DND-41 (cell line): ENCODE data around the gene TTLL10.

Experiments
- ATAC-seq: fragments of 200-7000 bp; cut with Tn5 transposase; 3 replicates; pipeline ENCODE4 v1.9.1; 2021; ENCODE audit warnings: low read depth; ENCODE audit not compliant: insufficient read depth
- DNase-seq: peaks from one replicate; pipeline ENCODE4 v3.0.0-alpha.2; 2020
- H2AFZ ChIP-seq: 2 replicates; pipeline ENCODE4 v1.6.0; 2012; ENCODE audit warnings: low read depth, low read length
- H3K27ac ChIP-seq: 2 replicates; pipeline ENCODE4 v1.5.1; 2012; ENCODE audit warnings: low read length, inconsistent platforms
- H3K27me3 ChIP-seq: fragments of 200-600 bp; sonication (generic); 2 replicates; pipeline ENCODE4 v1.6.0; 2012; ENCODE audit warnings: low read length, mild to moderate bottlenecking, inconsistent platforms; ENCODE audit not compliant: insufficient read depth, poor library complexity
- H3K36me3 ChIP-seq: 2 replicates; pipeline ENCODE4 v1.5.1; 2012; ENCODE audit warnings: low read length, inconsistent platforms; ENCODE audit not compliant: insufficient read depth
- H3K4me1 ChIP-seq: 2 replicates; pipeline ENCODE4 v1.5.1; 2012; ENCODE audit warnings: mild to moderate bottlenecking, low read length; ENCODE audit not compliant: insufficient read depth
- H3K4me2 ChIP-seq: 2 replicates; pipeline ENCODE4 v1.6.0; 2012; ENCODE audit warnings: mild to moderate bottlenecking, moderate library complexity, low read length, inconsistent platforms; ENCODE audit not compliant: insufficient read depth
- H3K4me3 ChIP-seq, 2 experiments: fragments of 200-600 bp in 1 of 2; shearing (Covaris generic) in 1 of 2; 2 replicates each; pipeline ENCODE4 v1.5.1; 2012 to 2016; ENCODE audit warnings: inconsistent platforms in 2 of 2, low read length in 2 of 2, mild to moderate bottlenecking in 2 of 2, low read depth in 1 of 2, moderate library complexity in 1 of 2
- H3K79me2 ChIP-seq: 2 replicates; pipeline ENCODE4 v1.6.0; 2012; ENCODE audit warnings: low read length, inconsistent platforms; ENCODE audit not compliant: insufficient read depth
- H3K9ac ChIP-seq: 2 replicates; pipeline ENCODE4 v1.6.0; 2012; ENCODE audit warnings: low read depth, mild to moderate bottlenecking, inconsistent platforms, low read length, moderate library complexity
- H3K9me3 ChIP-seq: 2 replicates; pipeline ENCODE4 v1.5.1; 2012; ENCODE audit warnings: low read length, moderate library complexity, mild to moderate bottlenecking, inconsistent platforms; ENCODE audit not compliant: insufficient read depth, severe bottlenecking
- H4K20me1 ChIP-seq: 2 replicates; pipeline ENCODE4 v1.6.0; 2012; ENCODE audit warnings: low read length; ENCODE audit not compliant: insufficient read depth
- EZH2 ChIP-seq: IDR thresholded peaks from 3 replicates; pipeline ENCODE4 v1.6.1; 2012; ENCODE audit warnings: borderline replicate concordance, low read depth, mild to moderate bottlenecking, moderate library complexity, low read length, inconsistent platforms; ENCODE audit not compliant: severe bottlenecking
- TF ChIP-seq, protein P1 (sequence below): IDR thresholded peaks from 2 replicates; pipeline ENCODE4 v1.5.1; 2012; ENCODE audit warnings: borderline replicate concordance, low read length, moderate library complexity, mild to moderate bottlenecking; ENCODE audit not compliant: poor library complexity, severe bottlenecking; ENCODE audit errors: extremely low read depth

Gene TTLL10

DNA sequence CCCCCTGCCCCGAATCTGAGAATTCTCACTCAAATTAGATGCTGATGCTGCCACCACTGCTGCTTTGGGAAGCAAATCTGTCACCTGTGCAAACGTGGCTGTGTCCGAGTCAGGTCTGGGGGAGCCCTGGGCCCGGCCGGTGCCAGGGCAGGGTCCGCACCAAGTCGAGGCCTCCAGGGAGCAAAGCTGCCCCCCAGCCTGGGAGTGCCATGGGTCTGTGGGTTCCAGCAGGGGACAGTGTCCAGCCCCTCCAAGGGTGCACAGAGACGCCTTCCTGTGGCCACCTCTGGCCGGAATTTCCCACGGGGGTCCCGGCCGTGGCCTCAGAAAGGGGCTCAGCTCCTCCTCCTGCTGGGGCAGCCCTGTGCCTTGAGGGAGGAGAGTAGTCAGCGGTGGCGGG, 27.7 kb upstream of the TTLL10 start:
- TF ChIP-seq, protein P1, sequence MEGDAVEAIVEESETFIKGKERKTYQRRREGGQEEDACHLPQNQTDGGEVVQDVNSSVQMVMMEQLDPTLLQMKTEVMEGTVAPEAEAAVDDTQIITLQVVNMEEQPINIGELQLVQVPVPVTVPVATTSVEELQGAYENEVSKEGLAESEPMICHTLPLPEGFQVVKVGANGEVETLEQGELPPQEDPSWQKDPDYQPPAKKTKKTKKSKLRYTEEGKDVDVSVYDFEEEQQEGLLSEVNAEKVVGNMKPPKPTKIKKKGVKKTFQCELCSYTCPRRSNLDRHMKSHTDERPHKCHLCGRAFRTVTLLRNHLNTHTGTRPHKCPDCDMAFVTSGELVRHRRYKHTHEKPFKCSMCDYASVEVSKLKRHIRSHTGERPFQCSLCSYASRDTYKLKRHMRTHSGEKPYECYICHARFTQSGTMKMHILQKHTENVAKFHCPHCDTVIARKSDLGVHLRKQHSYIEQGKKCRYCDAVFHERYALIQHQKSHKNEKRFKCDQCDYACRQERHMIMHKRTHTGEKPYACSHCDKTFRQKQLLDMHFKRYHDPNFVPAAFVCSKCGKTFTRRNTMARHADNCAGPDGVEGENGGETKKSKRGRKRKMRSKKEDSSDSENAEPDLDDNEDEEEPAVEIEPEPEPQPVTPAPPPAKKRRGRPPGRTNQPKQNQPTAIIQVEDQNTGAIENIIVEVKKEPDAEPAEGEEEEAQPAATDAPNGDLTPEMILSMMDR = no peak
- no peak for TF ChIP-seq EZH2
- H3K9me3 ChIP-seq = no peaks in the 10 kb centered on the region
- H3K4me3 ChIP-seq = no peak overlapping the region
- H3K4me1 ChIP-seq = no peaks in the 10 kb centered on the region
- H3K27ac ChIP-seq = no peak overlapping the region
- H3K79me2 ChIP-seq = no peaks in the 10 kb centered on the region
- peaks cover 3% of the 10 kb centered on the region for H4K20me1 ChIP-seq
- no peaks in the 10 kb centered on the region for H3K36me3 ChIP-seq
- no peak overlapping the region for H3K9ac ChIP-seq
- H2AFZ ChIP-seq = no peak overlapping the region
- DNase-seq = no peak
- H3K27me3 ChIP-seq = no peaks in the 10 kb centered on the region
- H3K4me2 ChIP-seq = no peak overlapping the region
- no peak for ATAC-seq

DNA sequence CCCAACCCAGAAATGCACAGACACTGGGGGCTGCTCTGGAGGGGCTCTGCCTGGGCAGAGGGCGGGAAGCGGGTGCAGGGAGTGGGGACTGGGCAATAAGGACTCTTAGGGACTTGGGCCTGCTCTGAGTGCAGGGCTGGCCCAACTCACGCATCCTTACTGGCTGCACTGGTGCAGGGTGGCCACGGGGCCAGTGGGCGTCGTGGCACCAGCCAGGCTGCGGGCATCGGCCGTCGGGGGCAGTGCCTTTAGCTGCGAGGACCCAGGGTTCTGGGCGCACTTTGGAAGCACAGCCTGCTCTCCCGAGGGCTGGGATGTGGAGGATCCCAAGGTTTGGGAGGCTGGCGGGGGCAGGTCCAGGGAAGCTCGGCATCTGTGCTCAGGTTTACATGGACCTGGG, 27.1 kb upstream of the TTLL10 start:
- Histone ChIP-seq H3K79me2 (no peaks in the 10 kb centered on the region), H3K36me3 (no peaks in the 10 kb centered on the region), H3K4me3 (no peak overlapping the region), H3K27ac (no peak overlapping the region), H3K4me2 (no peak overlapping the region), H3K4me1 (no peaks in the 10 kb centered on the region), H3K9ac (no peak overlapping the region), H3K27me3 (no peaks in the 10 kb centered on the region), H3K9me3 (no peaks in the 10 kb centered on the region), H4K20me1 (peaks cover 3% of the 10 kb centered on the region), H2AFZ (no peak overlapping the region)
- no peak for TF ChIP-seq EZH2
- TF ChIP-seq, protein P1 = no peak
- ATAC-seq = no peak
- DNase-seq = no peak

GRCh38 chr1:1148061-1148460, 25.6 kb upstream of the TTLL10 start:
- H3K27me3 ChIP-seq = no peaks in the 10 kb centered on the region

More at GRCh38 chr1:1148061-1148460, 25.6 kb upstream of the TTLL10 start:
- H3K79me2 ChIP-seq = no peaks in the 10 kb centered on the region
- no peak overlapping the region for H3K27ac ChIP-seq
- no peak overlapping the region for H3K9ac ChIP-seq
- DNase-seq (no peak), ATAC-seq (no peak)
- no peaks in the 10 kb centered on the region for H3K36me3 ChIP-seq
- TF ChIP-seq EZH2 = no peak
- TF ChIP-seq, protein P1 = no peak
- H3K4me2 ChIP-seq = no peak overlapping the region
- peaks cover 4% of the 10 kb centered on the region for H3K9me3 ChIP-seq
- no peaks in the 10 kb centered on the region for H3K4me1 ChIP-seq
- H2AFZ ChIP-seq = no peak overlapping the region
- peaks cover 3% of the 10 kb centered on the region for H4K20me1 ChIP-seq
- H3K4me3 ChIP-seq = no peak overlapping the region
